Hepatocyte (in vitro differentiated cells): ENCODE results near the gene CTNND2.

Source experiments
- EZH2 ChIP-seq: fragments of 200-600 bp; sonication (generic); IDR thresholded peaks from 2 replicates; pipeline ENCODE4 v1.6.1; 2016; ENCODE audit warnings: antibody characterized with exemption, mild to moderate bottlenecking, borderline replicate concordance
- TF ChIP-seq, protein P1 (sequence below): fragments of 200-600 bp; sonication (generic); IDR thresholded peaks from 2 replicates; pipeline ENCODE4 v1.5.1; 2016; ENCODE audit warnings: antibody characterized with exemption, mild to moderate bottlenecking; ENCODE audit not compliant: poor library complexity

GRCh38 chr5:11302663-11303062 is 601.6 kb downstream of the CTNND2 start:
- TF ChIP-seq, protein P1, sequence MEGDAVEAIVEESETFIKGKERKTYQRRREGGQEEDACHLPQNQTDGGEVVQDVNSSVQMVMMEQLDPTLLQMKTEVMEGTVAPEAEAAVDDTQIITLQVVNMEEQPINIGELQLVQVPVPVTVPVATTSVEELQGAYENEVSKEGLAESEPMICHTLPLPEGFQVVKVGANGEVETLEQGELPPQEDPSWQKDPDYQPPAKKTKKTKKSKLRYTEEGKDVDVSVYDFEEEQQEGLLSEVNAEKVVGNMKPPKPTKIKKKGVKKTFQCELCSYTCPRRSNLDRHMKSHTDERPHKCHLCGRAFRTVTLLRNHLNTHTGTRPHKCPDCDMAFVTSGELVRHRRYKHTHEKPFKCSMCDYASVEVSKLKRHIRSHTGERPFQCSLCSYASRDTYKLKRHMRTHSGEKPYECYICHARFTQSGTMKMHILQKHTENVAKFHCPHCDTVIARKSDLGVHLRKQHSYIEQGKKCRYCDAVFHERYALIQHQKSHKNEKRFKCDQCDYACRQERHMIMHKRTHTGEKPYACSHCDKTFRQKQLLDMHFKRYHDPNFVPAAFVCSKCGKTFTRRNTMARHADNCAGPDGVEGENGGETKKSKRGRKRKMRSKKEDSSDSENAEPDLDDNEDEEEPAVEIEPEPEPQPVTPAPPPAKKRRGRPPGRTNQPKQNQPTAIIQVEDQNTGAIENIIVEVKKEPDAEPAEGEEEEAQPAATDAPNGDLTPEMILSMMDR, result no peak
- no peak for TF ChIP-seq EZH2
